HG02610 (cell line): Measurements from ENCODE around the gene CBFA2T2.
"Not testable (repeated sequence)": the region's sequence is repeated elsewhere in the genome, so short reads cannot be mapped to it uniquely, and the experiment has no call there.

Experiments
- ATAC-seq: cut with Tn5 transposase; IDR thresholded peaks from one replicate; pipeline ENCODE4 v1.9.1; 2021; ENCODE audit warnings: mild to moderate bottlenecking, moderate library complexity; ENCODE audit not compliant: unreplicated experiment

The CBFA2T2 gene

GRCh38 chr20:33490023-33490933 lies at the start of gene CBFA2T2:
Gene CBFA2T2, plus strand, starts transcription at chr20:33490096. Its CDS starts 172 bp downstream, at chr20:33490268.
- peak; percentile 57 for ATAC-seq

GRCh38 chr20:33440562-33440961 lies 49.3 kb upstream of the CBFA2T2 start:
- ATAC-seq: not testable (repeated sequence)

- ATAC-seq: no peak
Observed at GRCh38 chr20:33441142-33441955, 48.5 kb upstream of the CBFA2T2 start.

- ATAC-seq: no peak
Observed at GRCh38 chr20:33442136-33443005, 47.5 kb upstream of the CBFA2T2 start.

GRCh38 chr20:33443006-33443511 lies 46.8 kb upstream of the CBFA2T2 start:
- peak; percentile 15 for ATAC-seq

GRCh38 chr20:33443512-33444239 lies 46.2 kb upstream of the CBFA2T2 start, which contains the start of gene SNTA1:
Gene SNTA1, minus strand, starts transcription at chr20:33443763. Its CDS starts 143 bp downstream, at chr20:33443620.
- peak; percentile 66 for ATAC-seq

GRCh38 chr20:33444797-33445560 lies 44.9 kb upstream of the CBFA2T2 start:
- ATAC-seq: no peak

- no peak for ATAC-seq
Observed at GRCh38 chr20:33445881-33446625, 43.8 kb upstream of the CBFA2T2 start.

GRCh38 chr20:33450867-33451266 lies 39.0 kb upstream of the CBFA2T2 start:
- ATAC-seq: no peak

- peak; percentile 59 for ATAC-seq
Observed at GRCh38 chr20:33456916-33457642, 32.8 kb upstream of the CBFA2T2 start.

- no peak for ATAC-seq
Observed at GRCh38 chr20:33459599-33459998, 30.3 kb upstream of the CBFA2T2 start.

- no peak for ATAC-seq
Observed at GRCh38 chr20:33460711-33461110, 29.2 kb upstream of the CBFA2T2 start.

- no peak for ATAC-seq
Observed at GRCh38 chr20:33463332-33464101, 26.4 kb upstream of the CBFA2T2 start.

- not testable (repeated sequence) for ATAC-seq
Observed at GRCh38 chr20:33464759-33465158, 25.1 kb upstream of the CBFA2T2 start.

GRCh38 chr20:33465481-33466302 lies 24.2 kb upstream of the CBFA2T2 start:
- ATAC-seq: no peak

- ATAC-seq: no peak
Observed at GRCh38 chr20:33466303-33466646, 23.6 kb upstream of the CBFA2T2 start.
